ENCODE results near the gene POGLUT2.
A peak's percentile ranks its signal among the peaks of the same experiment; 100 is the strongest.
"Not testable (repeated sequence)": the region's sequence is repeated elsewhere in the genome, so short reads cannot be mapped to it uniquely, and the experiment has no call there.

POGLUT2 gene

DNA sequence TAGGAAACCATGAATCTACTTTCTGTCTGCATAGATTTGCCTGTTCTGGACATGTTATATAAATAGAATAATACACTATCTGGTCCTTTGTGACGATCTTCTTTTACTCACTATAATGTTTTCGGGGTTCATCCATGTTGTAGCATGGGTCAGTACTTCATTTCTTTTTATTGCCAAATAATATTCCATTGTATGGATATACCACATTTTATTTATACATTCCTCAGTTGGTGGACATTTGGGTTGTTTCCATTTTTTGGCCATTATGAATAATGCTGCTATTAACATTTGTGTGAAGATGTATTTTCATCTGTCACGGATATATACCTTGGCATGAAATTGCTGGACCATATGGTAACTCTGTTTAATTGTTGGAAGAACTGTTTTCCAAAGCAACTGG lies 6.9 kb upstream of the POGLUT2 start:
- no peak for DNase-seq (ENCODE audit: low read depth in 2 of 2)

DNA sequence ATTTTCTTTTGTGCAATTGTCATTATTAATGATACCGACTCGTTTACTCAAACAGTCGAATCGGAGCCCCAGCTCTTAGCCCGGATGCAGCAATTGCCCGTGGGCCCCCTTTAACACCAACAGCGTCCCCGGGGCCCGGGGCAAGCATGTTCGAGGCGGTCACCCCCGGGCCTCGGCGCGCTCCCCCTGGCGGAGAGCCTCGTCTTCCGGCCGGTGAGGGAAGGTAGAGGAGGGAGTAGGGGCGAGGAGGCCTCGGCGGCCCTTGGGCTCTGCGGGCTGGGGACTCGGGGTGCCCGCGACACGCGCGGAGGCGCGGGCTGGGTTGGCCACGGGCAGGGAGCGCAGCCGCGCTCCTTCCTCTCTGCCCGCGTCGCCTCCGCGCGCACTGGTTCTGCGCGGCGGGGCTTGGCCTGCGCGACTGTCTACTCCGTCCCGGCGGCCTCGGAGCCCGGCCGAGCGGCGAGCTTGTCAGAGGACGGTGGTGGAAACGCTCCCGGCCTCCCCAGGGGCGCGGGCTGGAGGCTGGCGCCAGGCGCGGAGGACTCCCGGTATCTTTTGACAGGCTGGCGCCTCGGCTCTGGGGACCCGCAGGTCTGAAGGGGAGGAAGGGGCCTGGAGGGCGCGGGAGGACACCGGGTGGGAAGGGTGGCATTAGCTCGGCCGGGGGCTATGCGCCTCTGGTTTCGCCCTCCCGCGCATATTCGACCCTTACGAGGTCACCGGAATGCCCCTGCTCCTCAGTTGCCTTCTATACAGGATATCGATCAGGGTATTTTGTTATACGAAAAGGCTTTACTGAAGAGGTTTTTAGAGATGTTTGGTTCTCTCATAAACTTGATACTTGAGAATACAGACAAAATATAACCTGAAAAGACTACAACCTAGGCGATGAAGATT lies 1.6 kb upstream of the POGLUT2 start:
- DNase-seq (ENCODE audit: low read depth in 2 of 2) = peak; percentile 77 to 81

DNA sequence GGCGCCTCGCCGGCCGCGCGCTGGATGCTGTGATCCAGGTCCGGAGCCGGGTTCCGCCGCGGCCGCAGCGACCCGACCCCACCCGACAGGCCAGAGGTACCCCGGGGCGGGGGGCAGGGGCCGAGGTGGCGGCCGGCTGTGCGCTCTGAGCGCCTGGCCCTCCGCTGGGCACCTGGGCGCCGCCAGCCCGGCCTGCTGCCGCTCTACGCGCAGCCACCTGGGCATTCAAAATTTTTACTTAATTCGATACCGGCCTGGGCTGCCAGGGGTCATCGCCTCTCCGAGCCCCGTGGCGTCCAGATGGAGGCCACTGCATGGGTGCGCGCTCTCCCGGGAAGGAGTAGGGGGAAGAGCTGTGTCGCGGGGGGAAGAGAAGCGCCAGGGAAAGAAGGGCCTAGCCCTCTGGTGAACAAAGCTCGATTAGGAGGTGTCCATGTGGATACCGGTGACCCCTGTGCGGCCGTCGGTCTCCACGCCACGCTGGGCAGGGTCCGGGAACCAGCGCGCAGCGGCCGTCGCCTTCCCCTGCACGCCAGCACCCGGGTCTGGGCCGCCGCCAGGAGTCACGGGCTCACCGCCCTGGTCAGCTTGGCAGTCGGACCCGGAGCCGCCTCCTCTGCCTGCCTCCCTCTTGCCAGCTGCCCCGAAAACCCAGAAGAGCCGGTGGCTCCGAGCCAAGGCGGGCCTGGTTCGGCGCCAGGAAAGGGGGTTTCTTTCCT lies 809 bp upstream of the POGLUT2 start:
- peak in 1 of 2 donors; percentile 8 for DNase-seq (ENCODE audit: low read depth in 2 of 2)

DNA sequence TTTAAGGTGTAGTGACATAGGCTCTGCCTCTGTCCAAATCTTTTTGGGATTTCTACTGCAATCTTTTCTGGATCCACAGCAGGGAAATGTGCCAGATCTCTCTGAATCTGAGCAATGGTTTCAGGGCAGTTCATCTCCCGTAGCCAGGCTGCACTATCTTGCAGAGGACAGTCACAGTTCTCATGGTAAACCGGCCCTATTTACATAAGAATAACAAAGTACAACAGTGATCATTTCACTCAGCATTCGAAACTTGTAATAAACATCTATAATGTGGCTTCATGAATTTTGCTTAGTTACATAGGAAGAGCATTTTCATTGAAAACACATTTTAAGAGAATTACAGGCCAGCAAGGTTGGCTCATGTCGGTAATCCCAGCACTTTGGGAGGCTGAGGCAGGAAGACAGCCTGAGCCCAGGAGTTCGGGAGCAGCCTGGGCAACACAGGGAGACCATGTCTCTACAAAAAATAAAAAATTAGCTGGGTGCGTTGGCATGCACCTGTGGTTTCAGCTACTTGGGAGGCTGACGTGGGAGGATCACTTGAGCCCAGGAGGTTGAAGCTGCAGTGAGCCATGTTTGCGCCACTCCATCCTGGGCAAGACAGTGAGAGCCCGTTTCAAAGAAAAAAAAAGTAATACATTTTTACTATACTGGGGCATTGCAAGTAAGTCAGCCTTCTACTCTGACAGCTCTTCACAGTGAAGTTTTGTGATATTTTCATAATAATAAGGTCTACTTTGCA lies 5.0 kb downstream of the POGLUT2 start:
- no peak for DNase-seq (ENCODE audit: low read depth in 2 of 2)

DNA sequence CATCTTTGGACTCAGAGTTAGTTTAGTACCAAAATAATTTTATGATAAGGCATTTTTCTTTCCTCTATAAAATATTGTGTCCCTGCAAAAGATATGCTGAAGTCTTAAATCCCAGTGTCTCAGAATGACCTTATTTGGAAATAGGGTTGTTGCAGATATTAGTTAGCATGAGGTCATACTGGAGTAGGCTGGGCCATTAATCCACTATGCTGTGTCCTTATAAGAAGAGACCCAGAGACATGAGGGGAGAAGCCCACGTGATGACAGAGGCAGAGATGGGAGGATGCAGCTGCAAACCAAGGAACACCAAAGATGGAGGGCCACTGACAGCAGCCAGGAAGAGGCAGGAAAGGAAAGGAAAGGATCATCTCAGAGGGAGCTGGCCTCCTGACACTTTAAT lies 6.4 kb downstream of the POGLUT2 start:
- no peak for DNase-seq (ENCODE audit: low read depth in 2 of 2)

DNA sequence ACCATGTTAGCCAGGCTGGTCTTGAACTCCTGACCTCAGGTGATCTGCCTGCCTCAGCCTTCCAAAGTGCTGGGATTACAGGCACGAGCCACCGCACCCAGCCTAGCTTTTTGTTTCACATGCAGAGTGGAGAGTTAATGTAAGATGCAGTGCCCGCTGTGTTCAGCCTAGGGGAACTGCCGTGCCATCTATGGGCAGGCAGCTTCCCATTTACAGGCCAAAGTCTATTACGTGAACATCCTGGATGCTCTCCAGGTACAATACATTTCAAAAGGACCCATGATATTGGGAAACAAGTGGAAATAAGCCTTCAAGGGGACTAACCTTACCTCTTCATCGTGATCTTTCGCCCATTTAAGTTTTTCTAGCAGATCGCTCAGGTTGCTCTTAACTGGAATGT lies 10.1 kb downstream of the POGLUT2 start:
- DNase-seq (ENCODE audit: low read depth in 2 of 2) = no peak

DNA sequence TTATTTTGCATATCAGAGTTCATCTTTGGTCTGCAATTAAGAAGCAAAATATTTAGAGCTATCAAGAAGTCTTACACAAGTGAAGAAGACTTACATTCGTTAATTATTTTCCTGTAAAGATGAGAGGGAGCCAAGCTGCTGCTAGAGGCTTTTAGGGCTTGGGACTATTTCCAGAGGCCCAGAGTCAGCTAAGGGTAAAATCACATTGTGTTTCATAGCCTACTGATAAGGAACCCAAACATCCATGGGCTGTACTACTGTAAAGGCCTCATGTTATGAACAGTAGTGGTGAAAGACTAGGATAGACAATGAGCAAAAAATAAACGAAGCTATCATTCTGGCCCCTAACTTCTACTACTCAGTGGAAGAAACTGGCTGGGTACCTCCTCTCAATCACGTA lies 14.3 kb downstream of the POGLUT2 start:
- DNase-seq (ENCODE audit: low read depth in 2 of 2) = no peak

DNA sequence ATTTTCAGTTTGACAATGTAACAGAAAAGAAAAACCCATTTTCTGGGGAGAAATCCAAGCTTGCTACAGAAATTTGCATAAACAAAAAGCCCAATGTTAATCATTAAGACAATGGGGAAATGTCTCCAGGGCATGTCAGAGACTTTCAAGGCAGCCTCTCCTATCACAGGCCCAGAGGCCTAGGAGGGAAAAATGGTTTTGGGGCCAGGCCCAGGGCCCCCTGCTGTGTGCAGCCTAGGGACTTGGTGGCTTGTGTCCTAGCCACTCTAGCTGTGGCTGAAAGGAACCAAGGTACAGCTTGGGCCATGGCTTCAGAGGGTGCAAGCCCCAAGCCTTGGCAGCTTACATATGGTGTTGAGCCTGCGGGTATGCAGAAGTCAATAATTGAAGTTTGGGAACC lies 17.2 kb downstream of the POGLUT2 start:
- DNase-seq (ENCODE audit: low read depth in 2 of 2) = no peak

DNA sequence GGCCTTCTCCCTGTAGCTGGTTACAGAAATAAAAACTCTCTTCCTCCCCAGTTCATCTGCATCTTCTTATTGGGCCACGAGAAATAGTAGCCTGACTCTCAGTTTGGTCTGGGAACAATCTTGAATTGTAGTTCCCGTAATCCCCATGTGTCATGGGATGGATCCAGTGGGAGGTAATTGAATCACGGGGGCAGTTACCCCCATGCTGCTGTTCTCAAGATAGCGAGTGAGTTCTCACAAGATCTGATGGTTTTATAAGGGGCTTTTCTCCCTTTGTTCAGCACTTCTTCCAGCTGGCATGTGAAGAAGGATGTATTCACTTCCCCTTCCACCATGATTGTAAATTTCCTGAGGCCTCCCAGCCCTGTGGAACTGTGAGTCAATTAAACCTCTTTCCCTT lies 18.1 kb downstream of the POGLUT2 start:
- DNase-seq (ENCODE audit: low read depth in 2 of 2) = not testable (repeated sequence)

DNA sequence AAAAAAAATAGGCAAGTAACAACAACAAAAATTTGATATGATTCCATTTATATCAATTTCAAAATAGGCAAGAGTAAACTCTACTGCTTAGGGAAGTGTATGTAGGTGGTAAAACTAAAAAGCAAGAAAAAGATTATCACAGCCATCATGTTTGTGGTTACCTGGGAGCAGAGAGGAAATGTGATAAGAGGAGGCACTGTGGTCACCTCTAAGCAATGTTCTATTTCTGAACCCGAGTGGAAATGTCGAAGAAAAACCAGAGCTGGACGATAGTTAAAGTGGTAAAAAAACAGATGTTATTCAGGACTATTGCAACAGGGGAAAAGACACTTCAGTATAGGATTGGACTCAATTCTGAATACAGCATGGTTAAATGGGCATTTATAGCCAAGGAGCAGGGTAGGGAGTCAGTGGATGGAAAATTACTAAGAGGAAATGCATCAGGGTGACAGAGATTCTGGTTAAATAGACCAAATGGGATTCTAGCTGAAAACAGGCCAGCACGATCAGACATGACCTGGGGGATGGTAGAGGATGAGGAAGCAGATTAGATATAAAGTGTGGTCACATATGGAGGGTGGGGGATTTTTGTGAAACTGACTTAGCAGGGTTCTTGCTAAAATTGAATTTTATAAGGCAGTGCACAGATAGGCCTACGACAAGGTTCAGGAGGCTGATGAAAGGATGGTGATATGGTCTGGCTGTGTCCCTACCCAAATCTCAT lies 19.2 kb downstream of the POGLUT2 start:
- DNase-seq (ENCODE audit: low read depth in 2 of 2) = peak in 1 of 2 donors; percentile 9

DNA sequence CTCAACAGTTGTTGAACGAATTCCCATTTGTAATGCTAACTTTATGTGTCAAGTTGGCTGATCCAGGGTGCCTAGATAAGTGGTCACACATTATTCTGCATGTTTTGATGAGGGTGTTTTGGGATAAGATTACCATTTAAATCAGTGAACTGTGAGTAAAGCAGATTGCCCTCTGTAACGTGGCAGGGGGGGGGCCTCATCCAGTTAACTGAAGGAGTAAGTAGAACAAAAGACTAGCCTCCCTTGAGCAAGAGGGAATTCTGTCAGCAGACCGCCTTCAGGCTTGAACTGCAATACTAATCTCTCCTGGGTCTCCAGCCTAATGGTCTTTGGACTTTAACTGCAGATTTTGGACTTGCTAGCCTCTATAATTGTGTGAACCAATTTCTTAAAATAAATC lies 21.0 kb downstream of the POGLUT2 start:
- no peak for DNase-seq (ENCODE audit: low read depth in 2 of 2)

DNA sequence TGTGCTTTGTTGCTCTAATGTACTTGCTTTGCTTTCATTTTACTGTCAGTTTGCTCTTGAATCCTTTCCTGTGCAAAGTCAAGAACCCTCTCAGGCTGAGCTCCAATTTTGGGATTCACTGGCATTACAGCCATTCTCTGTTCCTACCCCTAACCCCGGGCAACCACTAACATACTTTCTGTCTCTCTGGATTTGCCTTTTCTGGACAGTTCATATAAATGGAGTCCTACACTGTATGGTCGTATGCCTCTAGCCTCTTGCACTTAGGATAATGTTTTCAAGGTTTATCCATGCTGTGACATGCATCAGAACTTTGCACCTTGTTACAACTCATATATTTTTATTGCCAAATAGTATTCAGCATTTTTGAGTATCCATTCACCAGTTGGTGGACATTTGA lies 22.5 kb downstream of the POGLUT2 start:
- DNase-seq (ENCODE audit: low read depth in 2 of 2) = no peak

DNA sequence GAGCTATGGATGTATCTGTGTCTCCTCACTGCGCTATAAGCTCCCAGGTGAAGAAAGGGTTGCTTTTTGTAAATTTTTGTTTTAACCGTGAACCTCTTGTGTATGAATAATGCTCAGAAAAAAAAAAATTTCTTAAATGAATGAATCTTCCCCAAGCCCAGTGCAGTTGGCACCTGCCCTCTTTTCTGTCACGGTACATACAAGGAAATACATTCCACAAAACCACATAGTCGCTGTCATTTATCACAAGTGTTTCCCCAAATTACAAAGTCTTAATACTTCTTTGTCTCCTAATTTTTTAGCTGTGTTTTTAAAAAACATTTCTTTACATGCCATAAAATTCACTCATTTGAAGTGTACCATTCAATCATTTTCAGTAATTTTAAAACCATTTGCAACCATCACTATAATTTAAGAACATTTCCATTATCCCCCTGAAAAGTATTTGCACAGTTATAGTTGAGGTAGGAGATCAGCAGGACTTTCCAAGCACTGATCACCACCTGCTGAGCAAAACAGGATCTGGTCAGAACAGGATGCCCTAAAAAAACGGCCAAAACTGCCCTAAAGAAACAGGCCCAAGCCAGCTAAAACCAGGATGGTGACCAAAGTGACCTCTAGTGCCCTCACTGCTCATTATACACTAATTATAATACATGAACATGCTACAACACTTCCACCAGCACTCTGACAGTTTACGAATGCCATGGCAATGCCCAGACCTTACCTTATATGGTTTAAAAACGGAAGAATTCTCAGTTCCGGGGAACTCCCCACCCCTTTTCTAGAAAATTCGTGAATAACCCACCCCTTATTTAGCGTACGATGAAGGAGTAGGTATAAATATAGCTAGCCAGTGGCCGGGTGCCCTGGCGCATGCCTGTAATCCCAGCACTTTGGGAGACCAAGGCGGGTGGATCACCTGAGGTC lies 23.9 kb downstream of the POGLUT2 start:
- no peak for DNase-seq (ENCODE audit: low read depth in 2 of 2)

DNA sequence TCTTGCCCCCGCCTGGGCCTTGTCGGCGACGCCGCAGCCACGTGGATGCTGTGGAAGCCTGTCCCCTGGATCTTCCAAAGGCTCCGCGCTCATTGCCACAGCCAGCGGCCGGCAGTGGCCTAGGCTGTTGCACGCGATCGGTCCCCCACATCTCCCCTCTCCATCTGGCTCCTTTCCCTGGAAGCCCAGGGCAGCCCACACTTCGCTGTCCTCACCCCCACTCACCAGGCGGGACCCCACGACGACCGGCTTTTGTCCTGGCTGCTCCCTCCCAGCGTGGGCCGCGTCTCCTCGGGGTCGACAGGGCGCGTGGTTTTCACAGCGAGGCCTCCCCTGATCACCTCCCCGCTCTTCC lies 24.6 kb downstream of the POGLUT2 start:
- DNase-seq (ENCODE audit: low read depth in 2 of 2) = no peak

DNA sequence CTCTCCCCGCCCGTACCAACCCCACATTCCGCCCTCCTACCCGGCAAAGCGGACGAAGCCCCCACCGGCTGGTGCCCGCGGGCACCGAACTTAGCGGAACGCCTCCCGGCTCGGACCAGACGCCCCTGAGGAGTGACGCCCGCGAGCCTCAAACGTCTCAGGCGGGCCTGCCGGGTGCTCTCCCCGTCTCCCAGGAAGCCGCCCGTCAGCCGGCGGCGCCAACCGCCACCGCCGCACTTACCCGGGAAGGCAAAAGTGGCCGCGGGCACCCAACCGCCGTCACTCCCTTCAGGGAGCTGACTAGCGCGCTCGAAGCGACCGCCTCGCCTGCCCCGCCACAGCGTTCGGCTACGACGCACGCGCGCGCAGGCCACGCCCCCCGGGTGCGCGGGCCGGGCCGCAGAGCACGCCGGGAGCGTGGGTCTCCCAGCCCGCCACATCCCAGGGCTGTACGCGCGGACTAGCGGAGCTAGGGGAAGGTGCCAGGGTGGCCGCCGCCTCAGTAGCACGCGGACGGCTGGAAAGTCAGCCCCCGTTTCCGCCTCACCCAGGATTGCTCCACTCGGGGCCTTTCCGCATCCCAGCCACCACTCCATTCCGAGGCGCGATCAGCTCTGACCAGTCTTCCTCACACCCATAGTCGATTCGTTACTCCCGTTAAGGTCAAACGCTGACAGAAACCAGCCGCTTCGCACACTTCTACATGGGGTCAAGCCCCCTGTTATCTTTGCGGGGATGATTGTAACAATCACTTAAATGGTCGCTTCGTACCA lies 25.1 kb downstream of the POGLUT2 start, which contains the start of gene TEX30:
Gene TEX30, minus strand, starts transcription at position 346 of the 773 bp plus-strand sequence. CDS start 3,760 bp downstream, outside the sequence.
- peak; percentile 79 to 88 for DNase-seq (ENCODE audit: low read depth in 2 of 2)

DNA sequence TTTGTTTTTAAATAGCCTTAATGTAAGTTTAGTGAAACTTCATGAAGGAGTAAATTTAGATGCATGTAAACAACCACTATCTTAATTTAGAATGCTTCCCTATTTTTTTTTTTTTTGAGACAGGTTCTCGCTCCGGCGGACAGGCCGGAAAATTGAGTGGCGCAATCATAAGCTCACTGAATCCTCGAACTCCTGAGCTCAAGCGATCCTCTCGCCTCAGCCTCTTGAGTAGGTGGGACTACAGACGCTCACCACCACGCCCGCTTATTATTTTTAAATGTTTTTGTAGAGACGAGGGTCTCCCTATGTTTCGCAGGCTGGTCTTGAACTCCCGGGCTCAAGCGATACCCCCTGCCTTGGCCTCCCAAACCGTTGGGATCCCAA lies 26.7 kb downstream of the POGLUT2 start:
- DNase-seq (ENCODE audit: low read depth in 2 of 2) = no peak

DNA sequence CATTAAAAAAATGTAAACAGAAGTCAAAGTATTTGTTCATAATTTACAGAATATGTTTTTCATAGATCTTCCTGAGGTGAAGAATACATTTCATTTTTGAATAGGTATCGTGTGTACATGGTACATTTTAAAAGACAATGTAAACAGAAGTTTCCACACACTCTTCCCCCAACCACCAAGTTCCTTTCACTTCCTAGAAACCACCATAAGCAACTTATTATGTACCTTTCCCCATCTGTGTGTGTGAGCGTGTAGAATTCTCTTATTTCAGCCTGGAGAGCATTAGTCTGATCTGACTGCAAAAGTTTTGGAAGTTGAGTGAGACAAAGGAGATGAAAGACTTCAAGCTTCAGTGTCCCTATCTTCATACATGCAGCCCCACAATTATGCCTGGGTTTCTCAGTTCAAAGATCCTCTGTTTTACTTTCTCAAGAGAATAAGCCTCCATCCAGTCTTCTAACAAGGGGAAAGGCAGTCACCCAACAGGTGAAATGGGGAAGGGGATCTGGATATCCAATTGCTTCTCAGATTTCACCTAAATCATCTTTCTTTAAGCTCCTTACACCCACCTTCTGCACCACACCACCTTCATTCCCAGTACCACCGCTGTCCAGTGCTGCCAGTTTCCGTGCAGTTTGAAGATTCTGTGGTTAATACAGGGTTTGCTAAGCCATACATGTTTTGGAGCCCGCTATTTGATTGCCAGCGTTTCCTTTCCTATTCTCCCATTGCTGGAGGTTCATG lies 27.3 kb downstream of the POGLUT2 start:
- DNase-seq (ENCODE audit: low read depth in 2 of 2) = no peak

DNA sequence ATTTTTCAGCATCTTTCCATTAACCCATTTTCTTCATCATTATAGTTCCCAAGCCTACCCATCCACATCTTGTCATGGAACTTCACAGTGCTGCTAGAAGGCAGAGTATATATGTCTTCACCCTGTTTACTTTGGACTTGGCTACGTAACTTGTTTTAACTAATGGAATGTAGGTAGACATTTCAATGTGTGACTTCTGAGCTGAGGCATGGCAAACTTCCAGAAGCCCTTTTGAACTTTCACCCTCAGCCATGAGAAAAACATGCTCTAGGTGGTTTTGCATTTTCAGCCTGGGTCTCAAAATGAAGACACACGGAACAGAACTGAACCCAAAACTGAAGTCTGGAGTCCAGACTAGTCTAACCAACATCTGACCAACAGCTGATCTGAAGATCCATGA lies 28.3 kb downstream of the POGLUT2 start:
- DNase-seq (ENCODE audit: low read depth in 2 of 2) = no peak

DNA sequence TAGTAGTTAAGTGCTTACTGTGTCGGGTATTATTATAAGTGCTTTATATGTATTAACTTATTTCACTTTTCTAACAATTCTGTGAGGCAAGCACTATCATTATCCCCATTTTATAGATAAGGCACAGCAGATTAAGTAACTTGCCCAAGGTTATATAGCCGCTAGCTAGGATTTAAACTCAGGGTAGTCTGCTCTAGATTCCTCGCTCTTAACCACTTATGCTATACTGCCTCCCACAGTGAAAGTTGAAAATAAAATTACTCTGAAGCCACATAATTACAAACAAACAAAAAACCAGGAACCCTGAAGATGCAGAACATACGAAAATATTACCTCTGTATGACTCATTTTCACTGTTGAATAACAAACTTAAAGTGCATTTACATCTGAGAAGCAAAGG lies 29.1 kb downstream of the POGLUT2 start:
- no peak for DNase-seq (ENCODE audit: low read depth in 2 of 2)

Measured in stimulated activated CD8-positive, alpha-beta memory T cell treated with anti-CD3 and anti-CD28 coated beads, Interleukin-2, amount 100 ng/mL, for 48 hours (primary cell).